Hepatocyte (in vitro differentiated cells): ENCODE measurements around the gene NYNRIN. TPM values are rescaled to one million over a fixed set of nuclear protein-coding genes. Genes with fewer than 3 reads are reported as not detected.

Experiments used
- DNase-seq: peaks from one replicate; pipeline ENCODE4 v3.0.0-alpha.2; 2016; ENCODE audit warnings: low spot score
- H2AFZ ChIP-seq: fragments of 200-600 bp; sonication (generic); 2 replicates; pipeline ENCODE4 v1.6.0; 2016; ENCODE audit warnings: antibody characterized with exemption, mild to moderate bottlenecking
- H3K27ac ChIP-seq: fragments of 200-600 bp; sonication (generic); 2 replicates; pipeline ENCODE4 v1.5.1; 2016; ENCODE audit warnings: mild to moderate bottlenecking
- H3K27me3 ChIP-seq: fragments of 200-600 bp; sonication (generic); 2 replicates; pipeline ENCODE4 v1.6.1; 2016
- H3K36me3 ChIP-seq: fragments of 200-600 bp; sonication (generic); replicated peaks from 2 replicates; pipeline ENCODE4 v1.5.1; 2016; ENCODE audit warnings: low read depth; ENCODE audit not compliant: insufficient read depth
- H3K4me1 ChIP-seq: fragments of 200-600 bp; sonication (generic); 2 replicates; pipeline ENCODE4 v1.5.1; 2016; ENCODE audit warnings: mild to moderate bottlenecking, moderate library complexity; ENCODE audit not compliant: insufficient read depth
- H3K4me2 ChIP-seq: fragments of 200-600 bp; sonication (generic); 2 replicates; pipeline ENCODE4 v1.6.0; 2016
- H3K4me3 ChIP-seq: fragments of 200-600 bp; sonication (generic); 2 replicates; pipeline ENCODE4 v1.5.1; 2016; ENCODE audit warnings: mild to moderate bottlenecking
- H3K79me2 ChIP-seq: fragments of 200-600 bp; sonication (generic); 2 replicates; pipeline ENCODE4 v1.6.0; 2017; ENCODE audit warnings: mild to moderate bottlenecking
- H3K9me2 ChIP-seq: fragments of 200-600 bp; sonication (generic); replicated peaks from 2 replicates; pipeline ENCODE4 v1.6.0; 2017; ENCODE audit warnings: mild to moderate bottlenecking; ENCODE audit not compliant: insufficient read depth
- H3K9me3 ChIP-seq: fragments of 200-600 bp; sonication (generic); 2 replicates; pipeline ENCODE4 v1.5.1; 2016; ENCODE audit warnings: low read depth, mild to moderate bottlenecking
- H4K20me1 ChIP-seq: fragments of 200-600 bp; sonication (generic); 2 replicates; pipeline ENCODE4 v1.6.0; 2016; ENCODE audit warnings: mild to moderate bottlenecking; ENCODE audit not compliant: insufficient read depth, poor library complexity, severe bottlenecking
- EZH2 ChIP-seq: fragments of 200-600 bp; sonication (generic); IDR thresholded peaks from 2 replicates; pipeline ENCODE4 v1.6.1; 2016; ENCODE audit warnings: antibody characterized with exemption, mild to moderate bottlenecking, borderline replicate concordance
- EZH2phosphoT487 ChIP-seq: fragments of 200-600 bp; sonication (generic); IDR thresholded peaks from one replicate; pipeline ENCODE4 v1.6.1; 2018; ENCODE audit warnings: antibody characterized with exemption, mild to moderate bottlenecking, low read depth, moderate library complexity; ENCODE audit not compliant: unreplicated experiment, severe bottlenecking
- WGBS: methylation state at CpG from one replicate; pipeline ENCODE4 v1.1.6; 2016; ENCODE audit warnings: low lambda C conversion rate; ENCODE audit errors: missing lambda C conversion rate; 5-methylcytosine and 5-hydroxymethylcytosine counted together
- polyA plus RNA-seq: library from polyadenylated mRNA; unstranded; fragments of >200 nt; fragmentation: Nextera tagmentation; extraction: Ambion mirVana; gene quantifications from 2 replicates; pipeline ENCODE4 v1.2.1, GENCODE V29; 2016
- total RNA-seq: library from RNA; depleted of rRNA; stranded (reverse); fragments of >200 nt; gene quantifications from 2 replicates; pipeline ENCODE4 v1.2.3, GENCODE V29; 2014
- TF ChIP-seq, protein P1 (sequence below): fragments of 200-600 bp; sonication (generic); IDR thresholded peaks from 2 replicates; pipeline ENCODE4 v1.5.1; 2016; ENCODE audit warnings: antibody characterized with exemption, mild to moderate bottlenecking; ENCODE audit not compliant: poor library complexity

The NYNRIN gene
- total and polyA plus RNA-seq, 2 experiments from 2014 or later: 34.5 to 56.5 TPM

DNA sequence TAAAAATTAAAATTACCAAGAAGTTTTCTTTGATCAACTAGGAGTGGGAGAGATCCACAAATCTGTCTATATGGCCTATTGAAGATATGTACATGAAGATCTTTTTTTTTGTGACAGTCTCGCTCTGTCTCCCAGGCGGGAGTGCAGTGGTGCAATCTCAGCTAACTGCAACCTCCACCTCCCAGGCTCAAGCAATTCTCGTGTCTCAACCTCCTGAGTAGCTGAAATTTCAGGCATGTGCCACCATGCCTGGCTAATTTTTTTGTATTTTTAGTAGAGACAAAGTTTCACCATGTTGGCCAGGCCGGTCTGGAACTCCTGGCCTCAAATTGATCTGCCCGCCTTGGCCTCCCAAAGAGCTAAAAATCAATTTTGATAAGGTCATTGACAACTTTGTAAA lies 35.4 kb upstream of the NYNRIN start:
- Histone ChIP-seq H3K27me3 (no peaks in the 10 kb centered on the region), H3K4me1 (peaks cover 7% of the 10 kb centered on the region), H4K20me1 (no peaks in the 10 kb centered on the region), H3K4me2 (no peak overlapping the region), H3K9me3 (no peaks in the 10 kb centered on the region), H3K36me3 (no peaks in the 10 kb centered on the region), H3K9me2 (no peaks in the 10 kb centered on the region), H2AFZ (no peak overlapping the region), H3K4me3 (no peak overlapping the region), H3K79me2 (peaks cover 3% of the 10 kb centered on the region), H3K27ac (no peak overlapping the region)
- TF ChIP-seq EZH2phosphoT487: no peak
- TF ChIP-seq, protein P1, sequence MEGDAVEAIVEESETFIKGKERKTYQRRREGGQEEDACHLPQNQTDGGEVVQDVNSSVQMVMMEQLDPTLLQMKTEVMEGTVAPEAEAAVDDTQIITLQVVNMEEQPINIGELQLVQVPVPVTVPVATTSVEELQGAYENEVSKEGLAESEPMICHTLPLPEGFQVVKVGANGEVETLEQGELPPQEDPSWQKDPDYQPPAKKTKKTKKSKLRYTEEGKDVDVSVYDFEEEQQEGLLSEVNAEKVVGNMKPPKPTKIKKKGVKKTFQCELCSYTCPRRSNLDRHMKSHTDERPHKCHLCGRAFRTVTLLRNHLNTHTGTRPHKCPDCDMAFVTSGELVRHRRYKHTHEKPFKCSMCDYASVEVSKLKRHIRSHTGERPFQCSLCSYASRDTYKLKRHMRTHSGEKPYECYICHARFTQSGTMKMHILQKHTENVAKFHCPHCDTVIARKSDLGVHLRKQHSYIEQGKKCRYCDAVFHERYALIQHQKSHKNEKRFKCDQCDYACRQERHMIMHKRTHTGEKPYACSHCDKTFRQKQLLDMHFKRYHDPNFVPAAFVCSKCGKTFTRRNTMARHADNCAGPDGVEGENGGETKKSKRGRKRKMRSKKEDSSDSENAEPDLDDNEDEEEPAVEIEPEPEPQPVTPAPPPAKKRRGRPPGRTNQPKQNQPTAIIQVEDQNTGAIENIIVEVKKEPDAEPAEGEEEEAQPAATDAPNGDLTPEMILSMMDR: no peak
- no peak for TF ChIP-seq EZH2
- no peak for DNase-seq
- 81% methylated on average over 5 of the region's 5 CpGs for WGBS

DNA sequence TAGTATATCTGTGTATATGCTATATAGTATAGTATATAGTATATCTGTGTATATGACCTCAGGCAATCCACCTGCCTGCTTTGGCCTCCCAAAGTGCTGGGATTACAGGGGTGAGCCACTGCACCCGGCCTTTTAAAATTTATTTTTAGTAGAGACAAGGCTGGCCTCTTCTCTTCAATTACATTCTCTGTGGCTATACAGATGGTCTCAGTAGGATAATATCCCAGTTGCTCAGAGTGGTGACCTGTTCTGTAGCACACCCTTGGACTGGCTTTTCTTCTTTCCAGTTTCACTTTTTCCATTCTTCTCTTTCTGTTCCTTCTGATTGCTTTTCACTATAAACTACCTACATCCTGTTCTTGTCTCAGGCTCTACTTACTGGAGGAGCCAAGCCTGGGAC lies 34.0 kb upstream of the NYNRIN start:
- no peak overlapping the region for H3K4me2 ChIP-seq
- peaks cover 7% of the 10 kb centered on the region for H3K4me1 ChIP-seq
- TF ChIP-seq EZH2phosphoT487 (no peak), EZH2 (no peak)
- TF ChIP-seq, protein P1: no peak

DNA sequence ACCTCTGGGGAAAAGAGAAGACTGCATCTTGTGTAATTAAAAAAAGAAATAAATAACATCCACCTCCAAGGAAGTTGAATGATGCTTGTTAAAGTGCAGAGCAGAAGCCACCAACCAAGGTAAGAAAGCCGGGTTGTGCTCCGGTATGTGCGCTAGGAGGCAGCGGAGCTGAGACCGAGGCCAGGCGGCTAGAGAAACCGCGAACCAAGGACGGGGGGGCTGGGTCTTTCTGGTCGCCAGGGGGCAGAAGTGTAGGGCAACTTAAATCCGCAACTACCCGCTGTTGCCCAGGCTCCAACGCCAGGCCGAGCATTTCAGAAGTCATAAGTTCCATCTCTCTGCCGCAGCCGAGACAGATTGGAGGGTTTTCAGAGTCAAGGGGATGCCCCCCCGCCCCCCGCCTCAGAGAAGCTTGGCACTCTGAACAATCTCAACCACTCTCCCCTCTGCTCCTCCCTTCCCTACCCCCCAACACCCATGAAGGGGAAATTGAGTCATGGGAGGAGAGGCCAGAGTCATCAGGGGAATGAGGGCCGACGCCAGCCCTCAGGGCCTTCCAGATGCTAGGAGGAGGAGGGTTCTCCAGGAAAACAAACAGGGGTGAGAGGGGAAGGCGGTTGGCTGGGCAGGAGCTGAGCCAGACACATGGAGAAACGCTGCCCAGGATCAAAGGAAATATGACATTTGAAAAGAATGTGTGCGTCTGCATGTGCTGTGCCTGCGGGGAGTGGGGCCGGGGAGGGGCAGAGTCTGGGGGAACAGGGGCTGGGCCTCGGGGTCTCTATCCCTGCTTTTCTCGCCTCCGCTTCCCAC lies 33.0 kb upstream of the NYNRIN start:
- H3K4me3 ChIP-seq: peak overlapping the region; percentile 15
- H2AFZ ChIP-seq: peak overlapping the region; percentile 68
- 2% methylated on average over 25 of the region's 28 CpGs for WGBS
- H3K27me3 ChIP-seq: no peaks in the 10 kb centered on the region
- no peaks in the 10 kb centered on the region for H3K36me3 ChIP-seq
- H3K9me2 ChIP-seq: no peaks in the 10 kb centered on the region
- peak overlapping the region; percentile 98 for H3K27ac ChIP-seq
- peak overlapping the region; percentile 79 for H3K4me2 ChIP-seq
- H4K20me1 ChIP-seq: no peaks in the 10 kb centered on the region
- no peaks in the 10 kb centered on the region for H3K9me3 ChIP-seq
- TF ChIP-seq, protein P1: peak; percentile 98
- TF ChIP-seq EZH2phosphoT487: no peak
- DNase-seq: peak; percentile 95
- H3K4me1 ChIP-seq: peaks cover 7% of the 10 kb centered on the region
- H3K79me2 ChIP-seq: peaks cover 5% of the 10 kb centered on the region

More for the DNA sequence above, 34.0 kb upstream of the NYNRIN start:
- Histone ChIP-seq H3K36me3 (no peaks in the 10 kb centered on the region), H3K79me2 (peaks cover 5% of the 10 kb centered on the region), H3K27ac (peak overlapping the region; percentile 98), H3K9me3 (no peaks in the 10 kb centered on the region), H3K4me3 (no peak overlapping the region), H3K27me3 (no peaks in the 10 kb centered on the region), H2AFZ (no peak overlapping the region), H3K9me2 (no peaks in the 10 kb centered on the region), H4K20me1 (no peaks in the 10 kb centered on the region)
- DNase-seq: no peak
- 90% methylated on average over 1 of the region's 1 CpG for WGBS
